MM.1S (cell line): ENCODE results near the gene SUPT3H.

ENCODE experiments used
- DNase-seq: peaks from one replicate; pipeline ENCODE4 v3.0.0-alpha.2; 2015
- H2AFZ ChIP-seq: fragments of 300-600 bp; sonication (generic); 2 replicates; pipeline ENCODE4 v1.6.0; 2016; ENCODE audit warnings: antibody characterized with exemption, low read length
- H3F3A ChIP-seq: fragments of 300-600 bp; sonication (generic); 2 replicates; pipeline ENCODE4 v1.6.1; 2016; ENCODE audit warnings: mild to moderate bottlenecking, antibody characterized with exemption, low read length, moderate library complexity, mixed read lengths; ENCODE audit not compliant: insufficient read depth
- H3K27ac ChIP-seq: fragments of 300-600 bp; sonication (generic); 2 replicates; pipeline ENCODE4 v1.5.1; 2016; ENCODE audit warnings: mild to moderate bottlenecking, low read length
- H3K27me3 ChIP-seq: fragments of 300-600 bp; sonication (generic); replicated peaks from 2 replicates; pipeline ENCODE4 v1.6.0; 2016; ENCODE audit warnings: low read length; ENCODE audit not compliant: insufficient read depth
- H3K36me3 ChIP-seq: fragments of 300-600 bp; sonication (generic); replicated peaks from 2 replicates; pipeline ENCODE4 v1.6.1; 2016; ENCODE audit warnings: mild to moderate bottlenecking, low read length, mixed read lengths; ENCODE audit not compliant: insufficient read depth
- H3K4me1 ChIP-seq: fragments of 300-600 bp; sonication (generic); 2 replicates; pipeline ENCODE4 v1.6.1; 2016; ENCODE audit warnings: low read length, mixed read lengths
- H3K4me2 ChIP-seq: fragments of 300-600 bp; sonication (generic); 2 replicates; pipeline ENCODE4 v1.6.0; 2016; ENCODE audit warnings: low read depth, low read length
- H3K4me3 ChIP-seq: fragments of 300-600 bp; sonication (generic); 2 replicates; pipeline ENCODE4 v1.5.1; 2016; ENCODE audit warnings: low read length, mixed read lengths
- H3K79me2 ChIP-seq: fragments of 300-600 bp; sonication (generic); 2 replicates; pipeline ENCODE4 v1.6.1; 2016; ENCODE audit warnings: mixed run types, low read length, mixed read lengths
- H3K9ac ChIP-seq: fragments of 300-600 bp; sonication (generic); 2 replicates; pipeline ENCODE4 v1.6.1; 2016; ENCODE audit warnings: low read length, mixed read lengths
- H3K9me2 ChIP-seq: fragments of 300-600 bp; sonication (generic); replicated peaks from 2 replicates; pipeline ENCODE4 v1.6.1; 2016; ENCODE audit warnings: mild to moderate bottlenecking, low read length, mixed read lengths; ENCODE audit not compliant: insufficient read depth
- H3K9me3 ChIP-seq: fragments of 300-600 bp; sonication (generic); replicated peaks from 2 replicates; pipeline ENCODE4 v1.6.1; 2016; ENCODE audit warnings: mild to moderate bottlenecking, low read length, mixed read lengths; ENCODE audit not compliant: insufficient read depth
- H4K20me1 ChIP-seq: fragments of 300-600 bp; sonication (generic); 2 replicates; pipeline ENCODE4 v1.6.1; 2016; ENCODE audit warnings: mild to moderate bottlenecking, low read length, moderate library complexity, mixed read lengths; ENCODE audit not compliant: insufficient read depth
- EZH2 ChIP-seq: fragments of 300-600 bp; sonication (generic); optimal IDR thresholded peaks from 2 replicates; pipeline ENCODE3; 2017; ENCODE audit warnings: low read depth, mild to moderate bottlenecking, antibody characterized with exemption, low read length, mixed read lengths
- EZH2phosphoT487 ChIP-seq: fragments of 300-600 bp; sonication (generic); IDR thresholded peaks from 2 replicates; pipeline ENCODE4 v1.6.1; 2018; ENCODE audit warnings: antibody characterized with exemption, low read length
- TF ChIP-seq, protein P1 (sequence below): fragments of 300-600 bp; sonication (generic); IDR thresholded peaks from 2 replicates; pipeline ENCODE4 v1.5.1; 2016; ENCODE audit warnings: antibody characterized with exemption, low read length, mixed read lengths

The SUPT3H gene

GRCh38 chr6:45174045-45174444, 203.7 kb downstream of the SUPT3H start:
- Histone ChIP-seq H3F3A (no peaks in the 10 kb centered on the region), H2AFZ (no peak overlapping the region), H3K9me3 (no peaks in the 10 kb centered on the region), H4K20me1 (no peaks in the 10 kb centered on the region), H3K36me3 (no peaks in the 10 kb centered on the region), H3K4me1 (no peaks in the 10 kb centered on the region), H3K9ac (no peak overlapping the region), H3K4me2 (no peak overlapping the region), H3K27me3 (no peaks in the 10 kb centered on the region), H3K79me2 (no peaks in the 10 kb centered on the region), H3K27ac (no peak overlapping the region), H3K9me2 (no peaks in the 10 kb centered on the region), H3K4me3 (no peak overlapping the region)
- DNase-seq, result no peak
- TF ChIP-seq, protein P1, sequence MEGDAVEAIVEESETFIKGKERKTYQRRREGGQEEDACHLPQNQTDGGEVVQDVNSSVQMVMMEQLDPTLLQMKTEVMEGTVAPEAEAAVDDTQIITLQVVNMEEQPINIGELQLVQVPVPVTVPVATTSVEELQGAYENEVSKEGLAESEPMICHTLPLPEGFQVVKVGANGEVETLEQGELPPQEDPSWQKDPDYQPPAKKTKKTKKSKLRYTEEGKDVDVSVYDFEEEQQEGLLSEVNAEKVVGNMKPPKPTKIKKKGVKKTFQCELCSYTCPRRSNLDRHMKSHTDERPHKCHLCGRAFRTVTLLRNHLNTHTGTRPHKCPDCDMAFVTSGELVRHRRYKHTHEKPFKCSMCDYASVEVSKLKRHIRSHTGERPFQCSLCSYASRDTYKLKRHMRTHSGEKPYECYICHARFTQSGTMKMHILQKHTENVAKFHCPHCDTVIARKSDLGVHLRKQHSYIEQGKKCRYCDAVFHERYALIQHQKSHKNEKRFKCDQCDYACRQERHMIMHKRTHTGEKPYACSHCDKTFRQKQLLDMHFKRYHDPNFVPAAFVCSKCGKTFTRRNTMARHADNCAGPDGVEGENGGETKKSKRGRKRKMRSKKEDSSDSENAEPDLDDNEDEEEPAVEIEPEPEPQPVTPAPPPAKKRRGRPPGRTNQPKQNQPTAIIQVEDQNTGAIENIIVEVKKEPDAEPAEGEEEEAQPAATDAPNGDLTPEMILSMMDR, result no peak
- TF ChIP-seq EZH2phosphoT487, result no peak
- TF ChIP-seq EZH2, result no peak

- DNase-seq, result no peak
These were observed 206.4 kb downstream of the SUPT3H start for GRCh38 chr6:45171380-45171779.

DNA sequence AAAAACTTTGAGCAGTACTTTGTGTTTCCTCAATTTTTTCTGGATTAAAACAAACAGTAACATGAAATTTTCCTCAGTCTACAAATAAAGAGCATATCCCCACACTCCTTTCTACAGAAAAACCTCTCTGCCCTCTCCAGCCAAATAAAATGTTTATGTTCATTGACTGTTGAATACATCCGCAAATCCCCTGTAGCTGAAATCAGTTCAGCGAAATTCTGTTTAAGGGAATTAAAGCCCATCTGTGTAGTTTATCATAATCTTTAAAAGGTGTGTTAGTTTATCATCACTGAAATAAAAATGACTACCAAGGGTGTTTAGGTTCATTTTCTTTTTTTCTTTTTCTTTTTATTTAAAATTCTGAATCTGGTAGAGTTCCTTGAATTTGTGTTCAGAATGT, 207.4 kb downstream of the SUPT3H start:
- no peaks in the 10 kb centered on the region for H3K36me3 ChIP-seq
- H3K79me2 ChIP-seq, result no peaks in the 10 kb centered on the region
- H3K4me1 ChIP-seq, result no peaks in the 10 kb centered on the region
- H3K27me3 ChIP-seq, result no peaks in the 10 kb centered on the region
- H4K20me1 ChIP-seq, result no peaks in the 10 kb centered on the region
- H3K4me2 ChIP-seq, result no peak overlapping the region
- DNase-seq, result no peak
- TF ChIP-seq EZH2, result no peak
- TF ChIP-seq EZH2phosphoT487, result no peak
- TF ChIP-seq, protein P1, result no peak
- H3F3A ChIP-seq, result no peaks in the 10 kb centered on the region
- H3K4me3 ChIP-seq, result no peak overlapping the region
- no peak overlapping the region for H3K9ac ChIP-seq
- no peaks in the 10 kb centered on the region for H3K9me3 ChIP-seq
- H3K27ac ChIP-seq, result no peak overlapping the region
- H2AFZ ChIP-seq, result no peak overlapping the region
- H3K9me2 ChIP-seq, result no peaks in the 10 kb centered on the region

More at GRCh38 chr6:45171380-45171779, 206.4 kb downstream of the SUPT3H start:
- Histone ChIP-seq H3K27me3 (no peaks in the 10 kb centered on the region), H3F3A (no peaks in the 10 kb centered on the region), H3K9me3 (no peaks in the 10 kb centered on the region), H3K4me3 (no peak overlapping the region), H3K9me2 (no peaks in the 10 kb centered on the region), H2AFZ (no peak overlapping the region), H3K36me3 (no peaks in the 10 kb centered on the region), H4K20me1 (no peaks in the 10 kb centered on the region), H3K9ac (no peak overlapping the region), H3K79me2 (no peaks in the 10 kb centered on the region), H3K4me2 (no peak overlapping the region), H3K27ac (no peak overlapping the region), H3K4me1 (no peaks in the 10 kb centered on the region)
- TF ChIP-seq, protein P1, result no peak
- TF ChIP-seq EZH2 (no peak), EZH2phosphoT487 (no peak)
